GM18870 (cell line): ENCODE results near the gene SHTN1.

Experiments used
- ATAC-seq: cut with Tn5 transposase; IDR thresholded peaks from one replicate; pipeline ENCODE4 v1.9.1; 2021; ENCODE audit warnings: moderate library complexity; ENCODE audit not compliant: unreplicated experiment

SHTN1 gene

DNA sequence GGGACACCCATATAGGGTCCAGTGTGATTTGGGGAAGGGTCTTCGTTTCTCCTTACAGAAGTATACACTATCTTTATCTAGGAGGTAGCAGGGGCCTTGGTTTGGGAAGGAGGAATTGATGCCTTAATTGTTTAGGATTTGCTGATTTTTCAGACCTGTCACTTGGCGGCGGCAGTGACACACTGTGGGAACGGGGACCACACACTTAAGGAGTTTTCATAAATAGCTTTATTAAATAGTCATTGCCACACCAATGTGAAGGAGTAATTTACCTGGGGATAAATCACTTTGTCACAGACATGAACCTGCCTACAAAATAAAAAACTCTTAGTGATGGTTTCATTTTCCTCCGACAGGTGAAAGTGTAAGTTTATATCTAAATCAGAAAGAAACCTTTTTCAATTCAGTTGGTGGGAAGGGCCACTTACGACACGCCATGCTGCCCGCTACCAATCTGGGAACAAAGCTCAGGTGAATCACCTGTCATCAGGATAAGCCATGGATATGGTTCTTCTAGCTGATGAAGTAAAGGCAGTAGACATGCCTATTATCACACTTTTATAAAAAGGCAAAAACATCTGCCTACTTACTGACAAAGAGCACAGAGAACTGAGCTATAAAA lies 168.0 kb downstream of the SHTN1 start:
- no peak for ATAC-seq

GRCh38 chr10:116836083-116836482 lies 168.9 kb downstream of the SHTN1 start:
- no peak for ATAC-seq

- no peak for ATAC-seq
These were observed 169.3 kb downstream of the SHTN1 start for GRCh38 chr10:116835658-116836057.

DNA sequence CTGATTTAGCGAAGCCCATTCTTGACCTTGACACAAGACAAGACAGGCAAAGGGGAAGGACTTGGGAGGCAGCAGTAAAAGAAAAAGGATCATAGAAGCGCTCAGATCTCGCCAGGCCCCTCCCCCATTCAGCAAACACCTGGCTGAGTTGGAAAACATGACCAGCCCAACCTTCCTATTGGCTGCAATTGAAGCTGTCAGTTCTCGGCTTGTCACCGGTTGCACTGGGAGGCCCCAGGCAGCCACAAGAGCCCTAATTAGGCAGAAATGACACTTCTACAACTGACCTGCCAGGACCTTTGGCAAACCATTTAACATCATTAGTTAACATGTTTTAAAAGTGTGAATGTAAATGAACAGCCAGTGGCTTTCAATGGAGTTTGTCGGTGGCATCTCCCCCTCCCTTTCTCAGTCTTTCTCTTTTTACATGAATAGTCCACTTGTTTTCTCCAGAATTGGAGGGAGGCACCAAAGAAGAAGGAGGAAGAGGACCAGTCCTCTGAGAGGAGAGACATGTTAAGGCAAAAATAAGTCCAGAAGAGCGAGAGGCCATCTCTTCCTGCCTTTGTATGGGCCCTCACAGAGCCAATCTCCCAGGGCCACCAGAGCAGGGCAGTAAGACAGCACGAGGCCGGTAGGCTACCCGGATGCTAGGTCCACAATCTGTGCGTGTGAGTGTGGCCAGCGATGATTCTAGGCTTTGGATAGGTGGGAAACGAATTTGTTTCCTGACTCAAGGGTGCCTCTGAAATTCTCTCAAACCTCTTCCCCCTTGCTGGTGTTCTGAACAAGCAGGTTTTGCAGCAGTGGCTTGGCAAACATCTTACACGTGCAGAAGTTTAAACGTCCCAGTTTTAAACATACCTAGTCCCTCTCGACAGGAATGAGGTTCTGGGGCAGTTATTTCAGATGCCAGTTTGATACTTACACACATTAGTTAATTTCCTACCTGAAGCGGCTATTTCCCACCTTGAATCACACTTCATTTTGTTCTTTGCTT lies 170.7 kb downstream of the SHTN1 start:
- ATAC-seq = no peak

DNA sequence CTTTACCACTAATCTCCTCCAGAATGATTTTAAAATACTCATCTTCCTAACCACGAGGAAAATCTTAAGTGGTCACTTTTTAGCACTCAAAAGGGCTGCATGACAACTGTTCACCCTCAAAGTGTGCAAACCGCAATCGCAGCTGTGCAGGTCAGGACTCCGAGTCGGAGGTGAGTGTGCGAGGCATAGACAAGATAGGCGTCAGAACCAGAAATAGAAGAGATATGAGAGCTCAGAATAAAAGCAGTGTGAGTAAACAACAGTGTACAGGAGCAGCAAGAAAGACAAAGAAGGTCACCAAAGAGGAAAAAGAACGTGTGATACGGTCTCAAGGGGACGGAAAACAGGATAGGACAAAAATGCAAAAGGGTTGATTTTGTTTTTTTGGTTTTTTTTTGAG lies 173.2 kb downstream of the SHTN1 start:
- no peak for ATAC-seq
